Sigmoid colon (tissue), 4 donors: Measurements from ENCODE around the gene TMEM89.

Source experiments
- POLR2A ChIP-seq, 2 donors: fragments of 450-650 bp; IDR thresholded peaks; one replicate each; pipeline ENCODE4 v1.6.1; 2016; ENCODE audit warnings: antibody characterized with exemption in 2 of 2, mild to moderate bottlenecking in 2 of 2, moderate library complexity in 2 of 2
- POLR2AphosphoS5 ChIP-seq, 4 donors: sonication (generic); formaldehyde crosslinking; IDR thresholded peaks; one replicate each; pipeline ENCODE4 v1.6.1; 2017; ENCODE audit warnings: antibody characterized with exemption in 4 of 4

GRCh38 chr3:48612309-48612708 lies 9.3 kb downstream of the TMEM89 start:
- TF ChIP-seq POLR2A (IDR thresholded peaks at IDR 0.05) (no peak), POLR2AphosphoS5 (IDR thresholded peaks at IDR 0.05) (no peak)
